ENCODE measurements around the gene CFAP99. TPM values are rescaled to one million over a fixed set of nuclear protein-coding genes. Genes with fewer than 3 reads are reported as not detected.

The CFAP99 gene
- total RNA-seq, 1 experiment from 2014 or later: 0.33 TPM

DNA sequence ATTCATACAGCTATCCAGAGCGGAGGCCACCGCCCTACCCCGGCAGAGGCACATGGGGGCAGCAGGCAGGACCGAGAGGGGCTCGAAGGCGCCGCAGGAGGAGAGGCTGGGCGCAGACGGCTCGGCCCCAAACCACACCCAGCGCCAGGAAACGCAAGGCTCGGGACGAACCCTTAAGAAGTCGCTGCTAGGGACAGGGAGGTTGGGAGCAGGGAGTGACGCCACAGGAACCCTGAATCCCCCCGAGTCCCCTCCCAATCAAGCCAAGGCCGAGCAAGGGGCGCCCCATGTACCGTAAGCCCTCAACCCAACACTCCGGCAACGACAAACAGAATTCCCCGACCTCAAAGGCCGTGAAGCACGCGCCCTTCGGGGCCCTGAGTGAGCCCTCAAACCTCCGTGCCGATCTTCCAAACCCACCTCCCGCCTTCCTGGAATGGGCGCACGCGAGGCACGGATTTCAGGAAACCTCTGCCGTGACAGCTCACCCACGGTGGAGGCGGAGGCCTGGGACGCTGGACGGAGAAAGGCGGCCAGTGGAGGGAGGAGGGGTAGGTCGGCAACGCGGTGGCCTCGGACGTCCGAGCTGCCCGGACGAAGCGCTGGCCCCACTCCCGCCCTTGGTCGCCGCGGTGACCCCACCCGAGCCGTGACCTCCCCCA lies 2.1 kb upstream of the CFAP99 start:
- peaks cover 29% of the 10 kb centered on the region for H3K4me1 ChIP-seq (ENCODE audit: control insufficient read depth, insufficient read depth, low read length)
- ChIA-PET CTCF (interaction anchor here (0.9 kb wide), 1 partner anchor 48 kb away, joined by 3 read pairs; no protein-coding TSS in a partner anchor), POLR2A (interaction anchor here (0.5 kb wide), 1 partner anchor 364 kb away, joined by 6 read pairs; no protein-coding TSS in a partner anchor)
- peak overlapping the region; percentile 93 for H3K27ac ChIP-seq (ENCODE audit: low read length)
- no peaks in the 10 kb centered on the region for H3K9me3 ChIP-seq (ENCODE audit: control insufficient read depth, insufficient read depth, low read depth, low read length)
- no peaks in the 10 kb centered on the region for H3K27me3 ChIP-seq (ENCODE audit: control insufficient read depth, insufficient read depth, low read length)
- no peak for DNase-seq (ENCODE audit: low read depth, low spot score)
- intact Hi-C loops (cut with micrococcal nuclease; ENCODE audit: unreplicated experiment) (no loop called here), in situ Hi-C loops (cut with HindIII; ENCODE audit: low pct_unique_long_range_greater_than_20kb, low sequenced_read_pairs) (no loop called here)
- H3K36me3 ChIP-seq (ENCODE audit: control insufficient read depth, insufficient read depth, low read length): no peaks in the 10 kb centered on the region
- peak; percentile 33 for ATAC-seq
- H3K4me3 ChIP-seq (ENCODE audit: low read depth in 2 of 2, low read length in 2 of 2): peak overlapping the region; percentile 60 to 74
- no peak for TF ChIP-seq POLR2AphosphoS5 (IDR thresholded peaks at IDR 0.05; ENCODE audit: low read depth, low read length)
- TF ChIP-seq, protein P1, sequence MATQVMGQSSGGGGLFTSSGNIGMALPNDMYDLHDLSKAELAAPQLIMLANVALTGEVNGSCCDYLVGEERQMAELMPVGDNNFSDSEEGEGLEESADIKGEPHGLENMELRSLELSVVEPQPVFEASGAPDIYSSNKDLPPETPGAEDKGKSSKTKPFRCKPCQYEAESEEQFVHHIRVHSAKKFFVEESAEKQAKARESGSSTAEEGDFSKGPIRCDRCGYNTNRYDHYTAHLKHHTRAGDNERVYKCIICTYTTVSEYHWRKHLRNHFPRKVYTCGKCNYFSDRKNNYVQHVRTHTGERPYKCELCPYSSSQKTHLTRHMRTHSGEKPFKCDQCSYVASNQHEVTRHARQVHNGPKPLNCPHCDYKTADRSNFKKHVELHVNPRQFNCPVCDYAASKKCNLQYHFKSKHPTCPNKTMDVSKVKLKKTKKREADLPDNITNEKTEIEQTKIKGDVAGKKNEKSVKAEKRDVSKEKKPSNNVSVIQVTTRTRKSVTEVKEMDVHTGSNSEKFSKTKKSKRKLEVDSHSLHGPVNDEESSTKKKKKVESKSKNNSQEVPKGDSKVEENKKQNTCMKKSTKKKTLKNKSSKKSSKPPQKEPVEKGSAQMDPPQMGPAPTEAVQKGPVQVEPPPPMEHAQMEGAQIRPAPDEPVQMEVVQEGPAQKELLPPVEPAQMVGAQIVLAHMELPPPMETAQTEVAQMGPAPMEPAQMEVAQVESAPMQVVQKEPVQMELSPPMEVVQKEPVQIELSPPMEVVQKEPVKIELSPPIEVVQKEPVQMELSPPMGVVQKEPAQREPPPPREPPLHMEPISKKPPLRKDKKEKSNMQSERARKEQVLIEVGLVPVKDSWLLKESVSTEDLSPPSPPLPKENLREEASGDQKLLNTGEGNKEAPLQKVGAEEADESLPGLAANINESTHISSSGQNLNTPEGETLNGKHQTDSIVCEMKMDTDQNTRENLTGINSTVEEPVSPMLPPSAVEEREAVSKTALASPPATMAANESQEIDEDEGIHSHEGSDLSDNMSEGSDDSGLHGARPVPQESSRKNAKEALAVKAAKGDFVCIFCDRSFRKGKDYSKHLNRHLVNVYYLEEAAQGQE (IDR thresholded peaks at IDR 0.05; ENCODE audit: insufficient read depth in 1 of 2, low read depth in 2 of 2, low read length in 1 of 2): no peak
- no peak for TF ChIP-seq SIN3A (IDR thresholded peaks at IDR 0.05; ENCODE audit: borderline replicate concordance, insufficient read depth, low read depth, low read length)
- TF ChIP-seq TCF7L2 (IDR thresholded peaks at IDR 0.05; ENCODE audit: low read depth, low read length): no peak
- TF ChIP-seq, protein P2, sequence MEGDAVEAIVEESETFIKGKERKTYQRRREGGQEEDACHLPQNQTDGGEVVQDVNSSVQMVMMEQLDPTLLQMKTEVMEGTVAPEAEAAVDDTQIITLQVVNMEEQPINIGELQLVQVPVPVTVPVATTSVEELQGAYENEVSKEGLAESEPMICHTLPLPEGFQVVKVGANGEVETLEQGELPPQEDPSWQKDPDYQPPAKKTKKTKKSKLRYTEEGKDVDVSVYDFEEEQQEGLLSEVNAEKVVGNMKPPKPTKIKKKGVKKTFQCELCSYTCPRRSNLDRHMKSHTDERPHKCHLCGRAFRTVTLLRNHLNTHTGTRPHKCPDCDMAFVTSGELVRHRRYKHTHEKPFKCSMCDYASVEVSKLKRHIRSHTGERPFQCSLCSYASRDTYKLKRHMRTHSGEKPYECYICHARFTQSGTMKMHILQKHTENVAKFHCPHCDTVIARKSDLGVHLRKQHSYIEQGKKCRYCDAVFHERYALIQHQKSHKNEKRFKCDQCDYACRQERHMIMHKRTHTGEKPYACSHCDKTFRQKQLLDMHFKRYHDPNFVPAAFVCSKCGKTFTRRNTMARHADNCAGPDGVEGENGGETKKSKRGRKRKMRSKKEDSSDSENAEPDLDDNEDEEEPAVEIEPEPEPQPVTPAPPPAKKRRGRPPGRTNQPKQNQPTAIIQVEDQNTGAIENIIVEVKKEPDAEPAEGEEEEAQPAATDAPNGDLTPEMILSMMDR (IDR thresholded peaks at IDR 0.05): no peak
- BruUV-seq (replicated peaks): no TSS peak

DNA sequence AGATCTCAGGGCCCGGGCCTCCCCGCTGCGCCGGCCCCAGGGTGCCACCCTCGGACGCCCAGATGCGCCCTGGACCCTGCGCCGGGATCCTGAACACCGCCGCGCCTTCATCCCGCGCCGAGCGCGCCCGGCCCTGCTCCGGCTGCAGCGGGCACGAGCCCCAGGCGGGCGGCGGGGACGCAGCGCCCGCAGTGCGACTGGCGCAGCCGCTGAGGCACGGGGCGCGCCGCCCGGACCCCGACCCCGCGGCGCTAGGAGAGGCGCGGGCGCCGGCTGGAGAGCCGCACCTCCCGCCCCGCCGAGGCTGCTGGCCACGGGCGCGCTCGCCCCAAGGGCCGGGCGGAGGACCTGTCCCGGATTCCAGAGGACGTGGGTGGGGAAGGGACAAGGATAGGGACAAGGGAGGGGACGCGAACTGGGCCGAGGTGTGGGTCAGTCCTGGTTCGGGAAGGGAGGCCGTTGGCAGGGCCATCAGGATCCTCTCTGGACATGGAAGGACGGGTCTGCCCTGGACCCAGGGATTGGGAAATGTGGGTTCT lies 1.5 kb upstream of the CFAP99 start:
- CTCF ChIA-PET: no interaction called here
- POLR2A ChIA-PET: no interaction called here
- Histone ChIP-seq H3K27ac (ENCODE audit: low read length) (peak overlapping the region; percentile 93), H3K36me3 (ENCODE audit: control insufficient read depth, insufficient read depth, low read length) (no peaks in the 10 kb centered on the region), H3K27me3 (ENCODE audit: control insufficient read depth, insufficient read depth, low read length) (no peaks in the 10 kb centered on the region), H3K9me3 (ENCODE audit: control insufficient read depth, insufficient read depth, low read depth, low read length) (no peaks in the 10 kb centered on the region), H3K4me1 (ENCODE audit: control insufficient read depth, insufficient read depth, low read length) (peaks cover 25% of the 10 kb centered on the region), H3K4me3 (ENCODE audit: low read depth in 2 of 2, low read length in 2 of 2) (peak overlapping the region; percentile 60 to 74)
- intact Hi-C loops (cut with micrococcal nuclease; ENCODE audit: unreplicated experiment): no loop called here
- in situ Hi-C loops (cut with HindIII; ENCODE audit: low pct_unique_long_range_greater_than_20kb, low sequenced_read_pairs): no loop called here
- ATAC-seq: no peak; the same call in 1 of the 2 replicates
- no peak for DNase-seq (ENCODE audit: low read depth, low spot score)
- no TSS peak for BruUV-seq (replicated peaks)
- TF ChIP-seq SIN3A (IDR thresholded peaks at IDR 0.05; ENCODE audit: borderline replicate concordance, insufficient read depth, low read depth, low read length): no peak
- TF ChIP-seq, protein P2 (IDR thresholded peaks at IDR 0.05): no peak
- TF ChIP-seq TCF7L2 (IDR thresholded peaks at IDR 0.05; ENCODE audit: low read depth, low read length): no peak
- TF ChIP-seq, protein P1 (IDR thresholded peaks at IDR 0.05; ENCODE audit: insufficient read depth in 1 of 2, low read depth in 2 of 2, low read length in 1 of 2): no peak
- no peak for TF ChIP-seq POLR2AphosphoS5 (IDR thresholded peaks at IDR 0.05; ENCODE audit: low read depth, low read length)

All from Panc1 (cell line).